Endothelial cell (in vitro differentiated cells): ENCODE data around the gene AP4B1. TPM values are rescaled to one million over a fixed set of nuclear protein-coding genes. Genes with fewer than 3 reads are reported as not detected.

Source experiments
- DNase-seq: peaks from one replicate; pipeline ENCODE4 v3.0.0; 2021; ENCODE audit warnings: low spot score
- H3K27ac Mint-ChIP-seq: one replicate; pipeline ENCODE4 v1.8.0; 2021; ENCODE audit warnings: mixed read lengths, inconsistent platforms; ENCODE audit not compliant: unreplicated experiment
- H3K27me3 Mint-ChIP-seq: one replicate; pipeline ENCODE4 v1.8.0; 2021; ENCODE audit warnings: mild to moderate bottlenecking, moderate library complexity, mixed read lengths, inconsistent platforms; ENCODE audit not compliant: unreplicated experiment
- H3K36me3 Mint-ChIP-seq: one replicate; pipeline ENCODE4 v1.8.0; 2021; ENCODE audit warnings: mild to moderate bottlenecking, low read depth, mixed read lengths, inconsistent platforms; ENCODE audit not compliant: unreplicated experiment
- H3K4me1 Mint-ChIP-seq: one replicate; pipeline ENCODE4 v1.8.0; 2021; ENCODE audit warnings: mild to moderate bottlenecking, mixed read lengths, inconsistent platforms; ENCODE audit not compliant: unreplicated experiment
- H3K4me3 Mint-ChIP-seq: one replicate; pipeline ENCODE4 v1.8.0; 2021; ENCODE audit warnings: mild to moderate bottlenecking, mixed read lengths, inconsistent platforms; ENCODE audit not compliant: unreplicated experiment
- H3K9me3 Mint-ChIP-seq: one replicate; pipeline ENCODE4 v1.8.0; 2021; ENCODE audit warnings: mixed read lengths, inconsistent platforms; ENCODE audit not compliant: unreplicated experiment
- total RNA-seq: library from RNA; stranded (reverse); fragmentation: NEBNext Ultra II Directional; extraction: Animal tissue kit (Norgen Biotek cat#: 25700); gene quantifications from one replicate; pipeline ENCODE4 v1.2.1, GENCODE V29; 2021; ENCODE audit not compliant: unreplicated experiment
- TF ChIP-seq, protein P1 (sequence below): fragments of 200-600 bp; sonication (generic); IDR thresholded peaks from one replicate; pipeline ENCODE4 v1.5.0; 2021; ENCODE audit warnings: antibody characterized with exemption; ENCODE audit not compliant: unreplicated experiment

AP4B1 gene
- total RNA-seq, 1 donor from 2014 or later: 28.4 TPM

DNA sequence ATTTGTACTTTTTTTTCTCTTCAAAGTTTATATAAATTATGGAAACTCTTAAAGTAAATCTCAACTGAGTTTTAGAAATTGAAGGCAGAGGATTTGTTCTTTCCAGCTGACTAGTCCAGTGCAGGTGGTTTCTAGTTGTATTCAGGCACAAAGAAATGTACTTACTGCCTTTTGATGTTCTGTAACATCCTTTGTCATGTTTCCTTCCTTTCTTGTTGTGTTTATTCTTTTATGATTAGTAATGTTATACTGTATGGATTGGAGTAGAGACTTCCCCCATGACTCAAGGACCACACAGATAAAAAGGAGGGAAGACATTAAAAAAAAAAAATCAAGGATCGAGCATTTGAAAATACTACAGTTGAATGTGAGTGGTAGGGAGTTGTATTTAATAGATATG is 32.5 kb upstream of the AP4B1 start:
- TF ChIP-seq, protein P1, sequence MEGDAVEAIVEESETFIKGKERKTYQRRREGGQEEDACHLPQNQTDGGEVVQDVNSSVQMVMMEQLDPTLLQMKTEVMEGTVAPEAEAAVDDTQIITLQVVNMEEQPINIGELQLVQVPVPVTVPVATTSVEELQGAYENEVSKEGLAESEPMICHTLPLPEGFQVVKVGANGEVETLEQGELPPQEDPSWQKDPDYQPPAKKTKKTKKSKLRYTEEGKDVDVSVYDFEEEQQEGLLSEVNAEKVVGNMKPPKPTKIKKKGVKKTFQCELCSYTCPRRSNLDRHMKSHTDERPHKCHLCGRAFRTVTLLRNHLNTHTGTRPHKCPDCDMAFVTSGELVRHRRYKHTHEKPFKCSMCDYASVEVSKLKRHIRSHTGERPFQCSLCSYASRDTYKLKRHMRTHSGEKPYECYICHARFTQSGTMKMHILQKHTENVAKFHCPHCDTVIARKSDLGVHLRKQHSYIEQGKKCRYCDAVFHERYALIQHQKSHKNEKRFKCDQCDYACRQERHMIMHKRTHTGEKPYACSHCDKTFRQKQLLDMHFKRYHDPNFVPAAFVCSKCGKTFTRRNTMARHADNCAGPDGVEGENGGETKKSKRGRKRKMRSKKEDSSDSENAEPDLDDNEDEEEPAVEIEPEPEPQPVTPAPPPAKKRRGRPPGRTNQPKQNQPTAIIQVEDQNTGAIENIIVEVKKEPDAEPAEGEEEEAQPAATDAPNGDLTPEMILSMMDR: no peak

DNA sequence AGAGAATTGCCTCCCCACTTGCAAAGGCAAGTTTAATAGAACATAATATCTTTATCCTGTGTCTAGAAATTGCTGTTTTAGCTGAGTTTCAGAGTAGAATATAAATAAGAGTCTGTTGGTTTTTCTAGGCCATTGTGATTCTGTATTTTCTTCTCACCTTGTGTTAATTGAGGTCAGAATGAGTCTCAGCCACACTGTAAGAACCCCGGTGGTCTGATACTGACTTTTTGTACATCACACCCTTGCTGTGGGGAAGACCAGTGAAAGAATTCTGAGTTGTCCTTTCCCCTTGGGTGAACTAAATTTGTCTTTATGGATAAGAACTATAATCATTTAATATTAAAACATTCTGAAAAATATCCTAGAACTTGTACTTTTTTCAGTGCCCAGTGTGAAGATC is 31.4 kb upstream of the AP4B1 start:
- Mint-ChIP-seq H3K4me1 (peaks cover 32% of the 10 kb centered on the region), H3K27me3 (peaks cover under 1% of the 10 kb centered on the region), H3K27ac (no peak overlapping the region), H3K4me3 (no peak overlapping the region), H3K36me3 (peaks cover 4% of the 10 kb centered on the region), H3K9me3 (no peaks in the 10 kb centered on the region)
- DNase-seq: no peak
- TF ChIP-seq, protein P1: no peak

More for the DNA sequence above, 32.5 kb upstream of the AP4B1 start:
- peaks cover 23% of the 10 kb centered on the region for H3K4me1 Mint-ChIP-seq
- H3K27ac Mint-ChIP-seq: no peak overlapping the region
- H3K9me3 Mint-ChIP-seq: no peaks in the 10 kb centered on the region
- no peaks in the 10 kb centered on the region for H3K27me3 Mint-ChIP-seq
- peaks cover 7% of the 10 kb centered on the region for H3K36me3 Mint-ChIP-seq
- no peak for DNase-seq
- H3K4me3 Mint-ChIP-seq: no peak overlapping the region

- H3K9me3 Mint-ChIP-seq: no peaks in the 10 kb centered on the region
- TF ChIP-seq, protein P1: no peak
- DNase-seq: no peak
- peaks cover 8% of the 10 kb centered on the region for H3K27me3 Mint-ChIP-seq
- H3K4me3 Mint-ChIP-seq: no peak overlapping the region
- H3K27ac Mint-ChIP-seq: no peak overlapping the region
- H3K4me1 Mint-ChIP-seq: peaks cover 40% of the 10 kb centered on the region
- H3K36me3 Mint-ChIP-seq: no peaks in the 10 kb centered on the region
Measured at GRCh38 chr1:113935176-113935575, 30.6 kb upstream of the AP4B1 start.

- DNase-seq: no peak
- H3K36me3 Mint-ChIP-seq: no peaks in the 10 kb centered on the region
- TF ChIP-seq, protein P1: no peak
- H3K27me3 Mint-ChIP-seq: peaks cover 10% of the 10 kb centered on the region
- no peak overlapping the region for H3K27ac Mint-ChIP-seq
- no peaks in the 10 kb centered on the region for H3K9me3 Mint-ChIP-seq
- peaks cover 42% of the 10 kb centered on the region for H3K4me1 Mint-ChIP-seq
- H3K4me3 Mint-ChIP-seq: no peak overlapping the region
Measured at GRCh38 chr1:113934511-113935055, 30.0 kb upstream of the AP4B1 start.

DNA sequence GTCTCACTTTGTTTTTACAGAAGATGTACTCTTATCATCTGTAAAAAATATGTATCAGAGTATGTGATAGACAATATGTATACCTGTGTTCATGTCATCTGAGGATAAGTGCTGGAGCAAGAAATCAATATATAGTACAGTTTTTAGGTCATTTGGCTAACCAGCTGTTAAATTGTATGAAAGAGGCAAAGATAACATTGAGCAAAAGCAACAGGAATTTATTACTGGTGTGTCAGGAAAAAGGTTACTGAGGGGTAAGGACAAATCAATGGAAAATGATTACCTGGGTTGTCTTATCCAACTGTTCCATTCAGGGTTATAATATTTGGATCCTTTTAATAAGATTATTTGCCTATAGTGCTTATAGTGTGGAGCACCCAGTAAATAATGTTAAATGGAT is 29.4 kb upstream of the AP4B1 start:
- Mint-ChIP-seq H3K36me3 (no peaks in the 10 kb centered on the region), H3K9me3 (no peaks in the 10 kb centered on the region), H3K4me3 (no peak overlapping the region), H3K27me3 (peaks cover 13% of the 10 kb centered on the region), H3K4me1 (peaks cover 42% of the 10 kb centered on the region), H3K27ac (no peak overlapping the region)
- DNase-seq: no peak
- TF ChIP-seq, protein P1: no peak
